Measurements from ENCODE around the gene EIF1AY.
"Not testable (repeated sequence)": the region's sequence is repeated elsewhere in the genome, so short reads cannot be mapped to it uniquely, and the experiment has no call there.

Gene EIF1AY, protein sequence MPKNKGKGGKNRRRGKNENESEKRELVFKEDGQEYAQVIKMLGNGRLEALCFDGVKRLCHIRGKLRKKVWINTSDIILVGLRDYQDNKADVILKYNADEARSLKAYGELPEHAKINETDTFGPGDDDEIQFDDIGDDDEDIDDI

DNA sequence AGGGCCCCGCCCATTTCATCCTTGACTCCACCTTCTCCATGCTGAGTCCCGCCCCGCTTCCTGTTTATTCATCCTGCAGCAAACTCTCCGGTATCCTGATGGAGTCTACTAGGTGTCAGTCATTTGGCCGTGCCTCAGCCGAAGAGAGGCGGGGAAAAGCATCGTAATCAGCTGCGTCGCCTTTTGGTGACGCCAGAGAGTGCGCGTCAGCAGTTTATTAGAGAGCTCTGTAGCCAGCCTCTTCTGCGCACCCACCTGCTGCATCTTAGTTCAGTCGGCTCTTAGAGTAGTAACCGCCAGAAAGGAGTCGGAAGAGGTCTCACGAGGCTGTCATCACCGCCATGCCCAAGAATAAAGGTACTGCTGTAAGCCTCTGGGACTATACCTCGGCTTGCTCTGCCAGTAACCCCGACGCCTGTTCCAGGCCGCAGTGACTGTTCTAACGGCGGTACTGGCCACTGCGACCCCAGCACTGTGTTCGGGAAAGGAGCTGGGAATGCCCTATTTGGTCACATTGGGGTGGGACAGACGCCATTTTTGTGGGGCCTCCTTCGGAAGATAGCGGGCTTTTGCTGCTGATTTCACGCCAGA, at the start of gene EIF1AY:
TSS of gene EIF1AY (plus strand) at position 246 of the 591 bp plus-strand sequence. CDS start at position 342, 96 bp downstream.
- DNase-seq (ENCODE audit: low spot score) = no peak

DNA sequence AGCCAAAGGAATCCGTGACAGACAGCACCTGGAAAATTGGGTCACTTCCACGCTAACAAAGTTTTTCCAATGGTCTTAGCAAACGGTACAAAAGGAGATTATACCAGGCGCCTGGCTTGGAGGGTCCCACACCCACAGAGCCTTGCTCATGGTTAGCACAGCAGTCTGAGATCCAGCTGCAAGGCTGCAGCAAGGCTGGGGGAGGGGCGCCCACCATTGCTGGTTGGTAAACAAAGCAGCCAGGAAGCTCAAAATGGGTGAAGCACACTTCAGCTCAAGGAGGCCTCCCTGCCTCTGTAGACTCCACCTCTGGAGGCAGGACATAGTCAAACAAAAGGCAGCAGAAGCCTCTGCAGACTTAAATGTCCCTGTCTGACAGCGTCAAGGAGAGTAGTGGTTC, 47.1 kb upstream of the EIF1AY start:
- DNase-seq (ENCODE audit: low spot score) = no peak

DNA sequence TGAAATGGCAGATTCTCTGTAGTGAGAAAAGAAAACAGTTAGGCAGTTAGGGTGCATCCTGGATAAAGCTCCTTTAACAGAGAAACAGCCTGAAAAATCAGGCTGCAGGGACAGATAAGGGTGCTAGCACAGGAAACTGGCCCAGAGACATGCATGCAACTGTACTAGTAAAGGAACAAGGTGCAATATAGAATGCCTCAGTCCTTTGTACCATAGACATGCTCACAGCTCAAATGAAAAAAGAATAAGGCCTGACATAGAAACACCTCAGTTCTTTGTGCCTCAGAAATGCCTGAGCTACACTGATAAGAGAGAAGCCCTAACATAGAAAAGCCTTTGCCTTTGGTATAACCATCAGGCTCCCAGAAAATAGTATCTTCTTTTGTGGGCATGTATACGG, 37.4 kb upstream of the EIF1AY start:
- no peak for DNase-seq (ENCODE audit: low spot score)

DNA sequence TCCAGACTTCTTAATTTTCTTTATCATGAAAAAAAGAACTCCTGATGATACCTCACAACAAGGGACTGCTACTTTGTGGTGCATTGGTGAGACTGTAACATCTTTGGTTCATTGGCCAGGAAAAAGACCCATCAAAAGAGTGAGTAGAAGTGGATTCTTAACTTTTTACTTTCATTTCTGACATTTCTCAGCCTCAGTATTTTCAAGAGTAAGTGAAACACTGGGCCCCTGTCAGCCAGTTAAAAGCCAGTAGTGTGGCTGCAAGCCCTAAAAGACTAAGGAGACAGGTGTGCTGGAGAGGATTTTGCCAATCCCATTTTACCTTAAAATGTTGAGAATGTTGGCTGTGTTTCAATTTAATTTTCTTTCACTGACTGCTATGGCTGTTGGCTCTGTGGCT, 36.6 kb upstream of the EIF1AY start:
- no peak for DNase-seq (ENCODE audit: low spot score)

DNA sequence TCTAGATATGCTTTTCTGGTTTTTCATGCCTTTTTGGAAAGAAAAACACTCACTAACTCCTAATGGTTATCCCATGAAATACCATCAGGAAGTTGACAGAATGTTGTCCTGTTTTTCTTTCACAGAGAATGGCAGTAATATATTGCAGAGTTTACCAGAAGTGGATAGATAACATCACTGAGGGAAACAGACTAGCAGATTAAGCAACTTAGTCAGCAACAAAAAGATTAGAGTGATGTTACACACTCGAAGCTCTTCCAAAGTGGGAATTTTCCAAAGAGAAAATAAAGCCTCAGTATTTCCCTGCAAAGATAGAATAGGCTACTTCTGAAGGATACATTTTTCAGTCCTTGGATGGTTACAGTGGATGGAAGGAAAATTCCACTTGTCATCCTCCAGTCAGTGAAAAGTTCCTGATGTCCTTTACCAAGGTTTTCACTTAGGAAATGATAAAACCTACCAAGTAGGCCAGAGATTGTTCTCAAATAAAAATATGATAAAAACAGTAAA, 31.1 kb upstream of the EIF1AY start:
- no peak for DNase-seq (ENCODE audit: low spot score)

DNA sequence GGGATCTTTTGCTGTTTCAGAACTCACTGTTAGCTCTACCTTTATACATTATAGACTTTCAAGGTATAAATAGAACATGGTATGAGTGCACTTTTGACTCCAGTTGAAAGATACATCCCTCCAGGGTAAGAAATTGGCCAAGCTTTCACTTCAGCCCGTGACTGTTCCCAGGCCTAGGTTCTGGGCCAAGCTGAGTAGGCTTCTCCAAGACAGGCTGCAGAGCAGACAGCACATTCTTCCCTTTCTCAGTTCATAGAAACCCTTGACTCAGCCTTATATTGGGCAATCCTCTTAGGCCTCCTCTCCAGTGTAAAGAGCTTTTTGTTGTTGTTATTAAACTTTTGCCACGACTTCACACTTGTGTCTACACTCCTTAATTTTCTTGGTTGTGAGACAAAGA, 29.5 kb upstream of the EIF1AY start:
- no peak for DNase-seq (ENCODE audit: low spot score)

DNA sequence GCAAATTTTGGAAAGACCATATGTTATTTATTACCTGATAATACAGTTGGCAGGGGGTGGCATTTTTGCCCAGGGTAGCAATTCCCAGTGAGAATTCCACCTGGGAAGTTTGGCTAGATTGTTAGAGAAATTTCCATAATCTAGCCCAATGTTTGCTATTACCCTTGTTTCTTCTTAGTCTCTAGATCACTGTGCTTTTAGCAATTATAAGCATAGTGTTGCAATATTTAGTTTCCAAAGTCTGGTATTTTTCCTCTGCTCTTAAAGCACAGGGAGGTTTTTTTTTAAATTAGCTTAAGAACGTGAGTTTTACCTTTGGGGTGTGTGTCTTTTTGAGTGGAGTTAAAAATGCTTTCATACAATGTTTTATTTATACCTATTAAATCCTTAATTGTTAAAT, 26.3 kb upstream of the EIF1AY start:
- no peak for DNase-seq (ENCODE audit: low spot score)

DNA sequence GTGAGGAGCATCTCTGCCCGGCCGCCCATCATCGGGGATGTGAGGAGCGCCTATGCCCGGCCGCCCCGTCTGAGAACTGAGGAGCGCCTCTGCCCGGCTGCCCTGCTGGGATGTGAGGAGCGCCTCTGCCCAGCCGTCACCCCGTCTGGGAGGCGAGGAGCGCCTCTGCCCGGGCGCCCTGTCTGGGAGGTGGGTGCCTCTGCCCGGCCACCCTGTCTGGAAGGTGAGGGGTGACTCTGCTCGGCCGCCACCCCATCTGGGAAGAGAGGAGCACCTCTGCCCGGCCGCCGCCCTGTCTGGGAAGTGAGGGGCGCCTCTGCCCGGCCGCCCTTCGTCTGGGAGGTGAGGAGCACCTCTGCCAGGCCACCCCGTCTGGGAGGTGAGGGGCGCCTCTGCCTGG, 23.7 kb upstream of the EIF1AY start:
- DNase-seq (ENCODE audit: low spot score) = no peak

DNA sequence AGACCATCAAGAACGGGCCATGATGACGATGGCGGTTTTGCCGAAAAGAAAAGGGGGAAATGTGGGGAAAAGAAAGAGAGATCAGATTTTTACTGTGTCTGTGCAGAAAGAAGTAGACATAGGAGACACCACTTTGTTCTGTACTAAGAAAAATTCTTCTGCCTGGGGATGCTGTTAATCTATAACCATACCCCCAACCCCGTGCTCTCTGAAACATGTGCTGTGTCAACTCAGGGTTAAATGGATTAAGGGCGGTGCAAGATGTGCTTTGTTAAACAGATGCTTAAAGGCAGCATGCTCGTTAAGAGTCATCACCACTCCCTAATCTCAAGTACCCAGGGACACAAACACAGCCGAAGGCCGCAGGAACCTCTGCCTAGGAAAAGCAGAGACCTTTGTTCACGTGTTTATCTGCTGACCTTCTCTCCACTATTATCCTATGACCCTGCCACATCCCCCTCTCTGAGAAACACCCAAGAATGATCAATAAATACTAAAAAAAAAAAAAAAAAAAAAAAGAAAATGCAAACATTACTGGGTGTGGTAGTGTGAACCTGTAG, 22.7 kb upstream of the EIF1AY start:
- DNase-seq (ENCODE audit: low spot score) = not testable (repeated sequence)

DNA sequence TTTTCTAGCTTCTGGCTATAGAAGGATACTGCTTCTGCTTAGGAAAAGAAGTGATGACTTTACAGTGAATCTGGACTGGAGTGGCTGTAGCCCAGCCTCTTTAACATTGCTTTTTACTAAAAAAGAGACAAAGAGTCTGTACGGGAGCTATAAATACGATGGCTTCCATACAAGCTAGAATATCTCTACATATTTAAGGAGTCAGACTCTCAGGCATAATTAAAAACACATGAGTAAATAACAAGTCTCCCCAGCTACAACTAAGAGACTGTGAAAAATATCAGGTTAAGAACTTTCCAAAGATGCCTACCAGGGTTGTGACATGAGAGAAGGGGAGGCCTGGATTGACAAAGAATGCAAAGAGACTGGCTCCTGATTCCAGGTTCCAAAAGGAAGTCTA, 19.8 kb upstream of the EIF1AY start:
- DNase-seq (ENCODE audit: low spot score) = no peak

DNA sequence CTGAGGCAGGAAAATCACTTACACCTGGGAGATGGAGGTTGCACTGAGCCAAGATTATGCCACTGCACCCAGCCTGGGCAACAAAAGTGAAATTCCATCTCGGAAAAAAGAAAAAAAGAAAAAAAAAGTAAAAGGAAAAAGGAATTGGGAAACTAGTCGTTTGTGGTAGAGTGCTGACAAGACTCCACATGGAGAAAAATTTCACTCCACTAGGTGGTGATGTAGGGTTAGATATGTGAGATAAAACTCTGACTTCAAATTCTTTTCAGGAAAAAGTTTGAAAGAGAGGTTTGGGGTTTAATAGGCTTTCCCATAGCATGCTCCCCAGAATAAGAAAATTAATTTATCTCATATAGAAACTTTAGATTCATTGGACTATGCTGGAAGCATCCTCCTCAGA, 16.9 kb upstream of the EIF1AY start:
- no peak for DNase-seq (ENCODE audit: low spot score)

DNA sequence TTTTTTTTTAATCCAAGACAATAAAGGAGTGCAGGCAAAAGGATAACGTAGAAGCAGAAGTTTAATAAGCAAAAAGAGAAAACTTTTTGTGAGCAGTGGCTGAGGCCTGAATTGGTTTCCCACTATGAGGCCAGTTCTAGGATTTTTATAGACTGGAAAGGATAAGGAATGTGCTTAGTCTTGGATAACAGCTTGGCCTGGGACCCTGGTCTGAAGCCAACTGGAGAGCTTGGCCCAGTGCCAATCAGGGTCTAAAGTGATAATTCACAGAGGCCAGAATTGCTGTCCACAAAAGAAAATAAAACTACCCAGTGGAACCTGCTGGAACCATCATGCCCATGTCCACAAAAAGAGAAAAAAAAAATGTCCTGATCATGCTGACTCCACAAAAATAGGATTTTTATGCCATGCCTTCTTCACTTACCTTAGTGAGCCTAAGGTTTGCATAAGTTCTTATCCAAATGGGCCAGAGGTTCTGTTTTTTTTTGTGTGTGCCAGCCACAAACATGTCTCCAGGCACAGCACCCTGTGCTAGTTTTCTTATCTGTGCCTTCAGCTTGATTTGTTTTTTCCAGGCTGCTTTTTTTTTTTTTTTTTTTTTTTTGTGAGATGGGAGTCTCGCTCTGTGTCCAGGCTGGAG, 15.6 kb upstream of the EIF1AY start:
- no peak for DNase-seq (ENCODE audit: low spot score)

DNA sequence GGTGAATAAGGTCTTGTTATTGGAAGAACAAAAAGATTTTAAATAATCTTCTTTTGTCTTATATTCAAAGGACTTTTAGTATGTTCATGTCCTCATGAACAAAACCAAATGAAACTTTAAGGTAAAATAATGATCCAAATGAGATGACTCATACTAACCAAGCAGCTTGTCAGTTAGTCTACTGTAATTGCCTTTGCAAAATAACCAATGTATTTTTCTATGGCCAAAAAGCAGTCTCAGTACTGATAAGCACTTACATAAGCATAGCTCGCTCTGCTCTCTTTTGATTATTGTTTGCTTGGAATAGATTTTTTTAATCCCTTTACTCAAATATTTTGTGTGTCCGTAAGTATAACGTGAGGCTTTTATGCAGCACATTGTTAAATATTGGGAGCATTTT, 4.3 kb upstream of the EIF1AY start:
- DNase-seq (ENCODE audit: low spot score) = no peak

DNA sequence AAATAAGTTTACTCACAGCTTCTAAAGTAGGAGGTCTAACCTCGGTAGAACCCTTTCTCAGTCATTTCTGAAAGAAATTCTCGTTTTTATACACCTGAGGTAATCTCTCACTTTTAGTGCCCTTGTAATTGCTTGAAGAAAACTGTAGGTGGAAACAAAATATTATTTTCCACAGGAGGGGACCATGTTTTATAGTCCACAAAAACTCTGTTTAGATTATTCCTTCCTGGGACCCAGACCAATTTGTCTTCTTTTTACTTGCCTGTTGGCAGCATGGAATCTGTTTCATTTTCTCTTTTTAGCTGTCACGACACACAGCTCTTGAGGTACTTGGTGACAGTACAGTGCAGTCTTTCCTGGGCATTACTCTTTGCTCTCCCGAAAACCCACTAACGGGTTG, 930 bp downstream of the EIF1AY start:
- DNase-seq (ENCODE audit: low spot score) = no peak

DNA sequence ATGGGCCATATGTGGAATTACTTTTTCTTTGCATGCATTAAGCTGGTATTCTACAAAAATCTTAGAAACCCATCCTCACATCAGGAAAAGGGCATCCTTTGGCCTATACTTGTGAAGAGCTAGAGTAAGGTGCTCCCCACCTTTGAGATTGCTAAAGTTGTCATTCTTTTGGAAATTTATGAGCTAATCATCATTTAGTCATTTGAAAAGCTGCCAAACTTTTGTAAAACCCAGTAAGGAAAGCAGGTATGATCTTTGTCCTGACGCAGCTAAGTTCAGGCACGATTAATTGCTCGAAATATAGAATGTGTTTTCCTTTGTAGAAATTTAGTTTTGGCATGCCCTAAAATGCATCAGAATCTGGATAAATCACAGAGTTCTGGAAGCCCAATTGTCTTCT, 2.6 kb downstream of the EIF1AY start:
- DNase-seq (ENCODE audit: low spot score) = no peak

DNA sequence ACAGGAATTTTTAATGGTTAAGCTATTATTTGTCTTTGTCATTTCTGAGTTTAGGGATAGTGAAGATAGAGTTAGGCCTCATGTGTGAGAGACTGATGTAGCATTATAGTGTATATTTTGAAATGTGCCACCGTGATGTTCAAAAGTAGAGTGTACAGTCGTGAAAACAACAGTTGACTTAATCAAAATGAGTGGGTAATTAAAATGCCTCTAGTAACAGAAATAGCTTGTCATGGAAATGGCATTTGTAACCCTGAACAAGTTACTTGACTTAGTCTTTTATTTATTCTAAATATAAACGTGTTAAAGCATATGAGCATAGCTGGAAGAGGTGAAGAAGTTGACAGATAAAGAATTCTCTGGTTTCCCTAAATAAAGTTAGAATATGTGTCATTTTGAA, 6.1 kb downstream of the EIF1AY start:
- DNase-seq (ENCODE audit: low spot score) = no peak

DNA sequence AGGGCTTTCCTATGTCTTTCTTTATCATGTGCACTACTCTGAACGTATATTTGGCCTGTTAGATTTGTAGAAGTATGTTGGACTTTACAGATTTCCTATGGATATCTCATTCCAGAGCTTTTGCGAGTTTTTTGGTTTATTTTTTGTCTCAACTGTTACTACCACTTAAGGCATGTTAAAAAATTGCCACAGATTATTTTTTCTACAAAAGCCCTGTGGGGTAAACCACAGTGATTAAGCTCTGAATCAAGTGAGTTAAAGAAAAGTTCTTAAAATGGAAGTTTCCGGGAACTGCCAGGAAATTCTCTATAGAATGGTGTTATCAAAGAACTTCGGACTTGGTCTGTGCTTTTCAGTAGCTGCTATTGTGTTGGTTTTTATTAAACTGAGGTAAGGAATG, 10.6 kb downstream of the EIF1AY start:
- DNase-seq (ENCODE audit: low spot score) = no peak
